ENCODE results near the gene N4BP2L2. TPM values are rescaled to one million over a fixed set of nuclear protein-coding genes. Genes with fewer than 3 reads are reported as not detected.

Gene N4BP2L2
- total and polyA plus RNA-seq, 9 of the 15 experiments (the other 6 are each of a cell fraction or from before 2014, with no cell fraction given), result 33.9 to 76.4 (median 48.7) TPM

GRCh38 chr13:32453981-32454380 lies 84.6 kb downstream of the N4BP2L2 start:
- H2AFZ ChIP-seq (ENCODE audit: low read depth, low read length), result no peak overlapping the region
- intact Hi-C loops (cut with micrococcal nuclease) (no loop called here), in situ Hi-C loops (cut with MboI) (no loop called here)
- no peak overlapping the region for H3K9ac ChIP-seq (ENCODE audit: insufficient read depth in 1 of 2, low read depth in 2 of 2, low read length in 2 of 2)
- DNase-seq (ENCODE audit: extremely low read depth in 1 of 4, low spot score in 3 of 4) (no peak), ATAC-seq (no peak), FAIRE-seq (no peak)
- WGBS (ENCODE audit: insufficient coverage, low coverage, missing lambda C conversion rate), result 30% methylated on average over 1 of the region's 1 CpG
- H3K9me1 ChIP-seq (ENCODE audit: control insufficient read depth, insufficient read depth, low read length), result no peaks in the 10 kb centered on the region
- no peak overlapping the region for H3K4me2 ChIP-seq (ENCODE audit: insufficient read depth, low read length)
- ChIA-PET CTCF (ENCODE audit: low intra/inter-chr PET ratio) (no interaction called here), POLR2A (no interaction called here)
- no peaks in the 10 kb centered on the region; a peak in 1 of 5 replicates for H3K4me1 ChIP-seq (replicated peaks in 1 of 2; ENCODE audit: control insufficient read depth in 2 of 2, insufficient read depth in 2 of 2, low read length in 2 of 2)
- peaks cover 3% of the 10 kb centered on the region; the same call in 1 of the 2 replicates for H3K9me3 ChIP-seq (replicated peaks; ENCODE audit: control insufficient read depth, insufficient read depth, low read depth, low read length)
- no TSS peak for BruUV-seq (replicated peaks)
- H4K20me1 ChIP-seq (replicated peaks; ENCODE audit: control insufficient read depth, insufficient read depth, low read length), result no peaks in the 10 kb centered on the region
- TF ChIP-seq KLF13 (tag; IDR thresholded peaks at IDR 0.05; ENCODE audit: borderline replicate concordance, low read depth) (no peak), C11orf30 (IDR thresholded peaks at IDR 0.05; ENCODE audit: low read depth) (no peak), ARID2 (IDR thresholded peaks at IDR 0.05) (no peak), ZNF639 (CRISPR knock-in tag; conservative IDR thresholded peaks at IDR 0.05 in 1 of 2, IDR thresholded peaks at IDR 0.05 in 1 of 2) (no peak), PHF8 (IDR thresholded peaks at IDR 0.05; ENCODE audit: borderline replicate concordance, low read length) (no peak), RBM25 (IDR thresholded peaks at IDR 0.05; ENCODE audit: low read depth, low read length, severe bottlenecking) (no peak), HDAC3 (IDR thresholded peaks at IDR 0.05; ENCODE audit: borderline replicate concordance, partially characterized antibody) (no peak), ZBTB7A (IDR thresholded peaks at IDR 0.05; ENCODE audit: borderline replicate concordance, control insufficient read depth, low read depth, low read length) (no peak), RERE (CRISPR knock-in tag; IDR thresholded peaks at IDR 0.05; ENCODE audit: borderline replicate concordance) (no peak)
- H3K4me3 ChIP-seq, result no peak overlapping the region
- H3K27me3 ChIP-seq (ENCODE audit: control insufficient read depth in 2 of 2, insufficient read depth in 2 of 2, low read length in 2 of 2), result no peaks in the 10 kb centered on the region
- H3K79me2 ChIP-seq (ENCODE audit: control insufficient read depth, insufficient read depth, low read length), result no peaks in the 10 kb centered on the region
- no peak overlapping the region for H3K27ac ChIP-seq (ENCODE audit: extremely low read depth, low read depth, low read length)
- no peaks in the 10 kb centered on the region for H3K36me3 ChIP-seq (ENCODE audit: control insufficient read depth, insufficient read depth, low read length)
